T-helper 1 cell treated with Interleukin-12 subunit alpha and Interleukin-12 subunit beta and Interleukin-4 antibody, amounts not matched to agents 30 ng/mL and 1 ng/mL, for 36 hours (primary cell): ENCODE results near the gene TUBAL3. TPM values are rescaled to one million over a fixed set of nuclear protein-coding genes. Genes with fewer than 3 reads are reported as not detected.
"Not testable (repeated sequence)": the region's sequence is repeated elsewhere in the genome, so short reads cannot be mapped to it uniquely, and the experiment has no call there.

ENCODE experiments used
- intact Hi-C: fragments of 100-400 bp; cut with micrococcal nuclease; formaldehyde crosslinking; loops from one replicate; pipeline ENCODE4 v1.15.1; 2024
- total RNA-seq: library from RNA; stranded (reverse); gene quantifications from 2 replicates; pipeline ENCODE4 v1.2.3, GENCODE V29; 2022

TUBAL3 gene
- total RNA-seq, 1 donor from 2014 or later, result not detected

DNA sequence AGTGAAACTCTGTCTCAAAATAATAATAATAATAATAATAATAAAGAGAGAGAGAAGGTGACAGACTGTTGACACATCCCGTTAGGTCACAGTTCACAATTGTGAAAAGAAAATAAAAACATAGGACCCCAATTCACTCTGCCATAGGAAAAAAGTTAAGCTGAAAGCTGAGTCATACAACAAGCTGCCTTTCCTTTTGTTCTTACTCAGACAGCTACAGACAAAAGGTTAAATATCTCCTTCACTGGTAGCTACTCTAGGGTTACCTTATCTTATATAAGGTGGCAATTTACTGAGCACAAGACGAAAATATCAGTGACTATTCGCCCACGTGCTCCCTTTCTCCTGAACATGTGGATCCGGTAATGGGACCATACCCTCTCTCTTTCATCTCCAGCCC, 17.5 kb downstream of the TUBAL3 start:
- intact Hi-C loops, result no loop called here

DNA sequence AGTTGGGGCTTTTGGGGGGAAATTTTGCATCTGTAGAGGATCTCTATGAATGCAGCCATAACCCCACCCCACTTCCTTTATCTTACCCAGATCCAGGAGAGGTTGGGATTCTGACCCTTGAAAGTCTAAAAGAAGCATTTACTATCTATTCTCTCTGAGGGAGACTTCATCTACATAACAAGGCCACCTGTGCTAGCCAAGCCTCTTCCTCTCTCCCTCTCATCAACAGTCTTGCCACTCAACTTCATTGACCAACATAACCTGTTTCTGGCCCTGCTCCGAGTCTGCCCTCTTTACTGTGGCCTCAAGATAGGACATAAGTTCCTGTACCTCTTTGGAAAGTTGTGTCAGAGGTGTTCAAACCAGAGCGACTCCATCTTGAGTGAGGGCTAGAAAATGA, 19.4 kb downstream of the TUBAL3 start:
- intact Hi-C loops, result no loop called here

DNA sequence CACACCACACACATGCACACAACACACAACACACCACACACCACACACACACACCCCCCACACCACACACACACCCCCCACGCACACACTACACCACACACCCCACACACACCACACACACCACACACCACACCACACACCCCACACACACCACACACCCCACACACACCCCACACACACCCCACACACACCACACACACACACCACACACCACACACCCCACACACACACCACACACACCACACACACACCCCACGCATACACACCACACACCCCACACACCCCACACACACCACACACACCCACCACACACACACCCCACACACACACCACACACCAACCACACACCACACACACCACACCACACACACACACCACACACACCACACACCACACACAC, 23.4 kb downstream of the TUBAL3 start:
- intact Hi-C loops, result loop anchor here (5.0 kb wide), 1 partner anchor 169 kb away; no protein-coding TSS in a partner anchor

DNA sequence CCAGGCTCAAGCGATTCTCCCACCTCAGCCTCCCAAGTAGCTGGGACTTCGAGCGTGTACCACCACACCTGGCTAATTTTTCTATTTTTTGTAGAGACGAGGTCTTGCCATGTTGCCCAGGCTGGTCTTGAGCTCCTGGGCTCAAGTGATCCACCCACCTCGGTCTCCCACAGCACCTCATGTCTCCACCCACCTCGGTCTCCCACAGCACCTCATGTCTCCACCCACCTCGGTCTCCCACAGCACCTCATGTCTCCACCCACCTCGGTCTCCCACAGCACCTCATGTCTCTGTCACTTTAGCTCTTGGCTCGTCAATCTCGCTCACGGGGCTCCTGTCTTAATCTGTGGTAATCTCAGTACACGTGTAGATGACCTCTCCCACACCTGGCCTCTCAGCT, 24.2 kb downstream of the TUBAL3 start:
- intact Hi-C loops, result loop anchor here (5.0 kb wide), 1 partner anchor 168 kb away; no protein-coding TSS in a partner anchor

DNA sequence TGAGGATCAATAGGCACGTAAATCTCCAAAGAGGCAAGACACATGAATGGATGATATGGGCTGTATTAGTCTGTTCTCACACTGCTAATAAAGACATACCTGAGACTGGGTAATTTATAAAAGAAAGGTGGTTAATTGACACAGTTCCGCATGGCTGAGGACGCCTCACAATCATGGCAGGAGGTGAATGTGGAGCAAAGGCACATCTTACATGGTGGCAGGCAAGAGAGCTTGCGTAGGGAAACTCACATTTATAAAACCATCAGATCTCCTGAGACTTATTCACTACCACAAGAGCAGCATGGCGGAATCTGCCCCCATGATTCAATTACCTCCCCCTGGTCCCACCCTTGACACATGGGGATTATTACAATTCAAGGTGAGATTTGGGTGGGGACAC, 25.4 kb downstream of the TUBAL3 start:
- intact Hi-C loops, result not testable (repeated sequence)

DNA sequence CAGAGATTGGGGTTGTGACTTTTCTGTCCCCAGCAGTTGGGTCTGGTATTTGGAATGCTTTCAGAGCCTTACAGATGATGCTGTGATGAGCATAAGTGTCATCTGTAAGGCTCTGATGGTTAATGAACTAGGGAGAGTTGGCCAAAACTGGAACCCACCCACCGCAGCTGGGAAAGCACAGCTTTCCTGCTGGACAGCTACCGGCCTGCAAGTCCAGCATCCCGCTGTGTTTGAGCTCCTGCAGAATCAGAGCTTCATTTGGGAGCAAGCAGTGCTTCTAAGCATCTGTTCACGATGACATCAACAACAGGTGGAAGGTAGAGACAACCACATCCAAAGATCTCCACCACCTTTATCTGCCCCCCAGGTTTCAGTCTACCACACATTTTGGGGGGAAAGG, 28.2 kb downstream of the TUBAL3 start:
- intact Hi-C loops, result no loop called here

DNA sequence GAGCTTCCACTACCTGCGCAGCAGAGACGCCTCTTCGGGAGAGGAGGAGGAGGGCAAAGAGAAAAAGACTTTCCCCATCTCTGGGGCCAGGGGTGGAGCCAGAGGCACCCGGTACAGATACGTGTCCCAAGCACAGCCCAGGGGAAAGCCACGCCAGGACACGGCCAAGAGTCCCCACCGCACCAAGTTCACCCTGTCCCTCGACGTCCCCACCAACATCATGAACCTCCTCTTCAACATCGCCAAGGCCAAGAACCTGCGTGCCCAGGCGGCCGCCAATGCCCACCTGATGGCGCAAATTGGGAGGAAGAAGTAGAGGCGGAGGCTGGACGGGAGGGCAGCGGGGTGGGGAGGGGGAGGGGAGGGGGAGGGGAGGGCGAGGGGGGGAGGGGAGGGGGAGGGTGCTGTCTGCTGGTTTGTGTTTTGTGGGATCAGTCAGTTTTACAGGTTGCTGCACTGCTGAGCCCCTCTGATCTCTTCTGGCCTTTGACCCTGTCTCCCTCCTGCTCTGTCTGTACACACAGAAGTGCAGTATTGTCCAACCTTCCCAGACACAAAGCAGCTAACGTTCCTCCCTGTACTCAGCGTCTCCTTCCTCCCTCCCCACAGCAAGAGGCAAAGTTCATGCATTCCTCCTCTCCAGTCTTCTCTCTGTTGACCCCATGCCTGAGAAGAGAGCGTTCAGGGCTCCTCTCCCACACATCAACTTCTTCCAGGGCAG, 30.6 kb downstream of the TUBAL3 start:
- intact Hi-C loops, result no loop called here

DNA sequence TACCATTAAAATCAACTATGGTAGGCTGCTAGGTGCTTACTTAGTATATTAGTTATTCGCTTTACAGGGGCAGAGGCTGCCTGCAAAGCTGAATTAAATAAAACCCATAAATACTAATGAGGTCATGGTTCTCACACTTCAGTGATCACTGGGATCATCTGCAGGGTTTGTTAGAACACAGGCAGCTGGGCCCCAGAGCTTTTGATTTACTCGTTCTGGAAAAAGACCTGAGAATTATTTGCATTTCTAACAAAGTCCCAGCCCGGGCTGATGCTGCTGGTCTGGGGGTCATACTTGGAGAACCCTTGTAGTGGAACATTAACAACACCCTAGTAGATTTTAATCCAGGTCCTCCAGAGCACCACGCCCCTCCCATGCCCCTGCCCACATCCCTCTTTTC, 31.3 kb downstream of the TUBAL3 start:
- intact Hi-C loops, result no loop called here

DNA sequence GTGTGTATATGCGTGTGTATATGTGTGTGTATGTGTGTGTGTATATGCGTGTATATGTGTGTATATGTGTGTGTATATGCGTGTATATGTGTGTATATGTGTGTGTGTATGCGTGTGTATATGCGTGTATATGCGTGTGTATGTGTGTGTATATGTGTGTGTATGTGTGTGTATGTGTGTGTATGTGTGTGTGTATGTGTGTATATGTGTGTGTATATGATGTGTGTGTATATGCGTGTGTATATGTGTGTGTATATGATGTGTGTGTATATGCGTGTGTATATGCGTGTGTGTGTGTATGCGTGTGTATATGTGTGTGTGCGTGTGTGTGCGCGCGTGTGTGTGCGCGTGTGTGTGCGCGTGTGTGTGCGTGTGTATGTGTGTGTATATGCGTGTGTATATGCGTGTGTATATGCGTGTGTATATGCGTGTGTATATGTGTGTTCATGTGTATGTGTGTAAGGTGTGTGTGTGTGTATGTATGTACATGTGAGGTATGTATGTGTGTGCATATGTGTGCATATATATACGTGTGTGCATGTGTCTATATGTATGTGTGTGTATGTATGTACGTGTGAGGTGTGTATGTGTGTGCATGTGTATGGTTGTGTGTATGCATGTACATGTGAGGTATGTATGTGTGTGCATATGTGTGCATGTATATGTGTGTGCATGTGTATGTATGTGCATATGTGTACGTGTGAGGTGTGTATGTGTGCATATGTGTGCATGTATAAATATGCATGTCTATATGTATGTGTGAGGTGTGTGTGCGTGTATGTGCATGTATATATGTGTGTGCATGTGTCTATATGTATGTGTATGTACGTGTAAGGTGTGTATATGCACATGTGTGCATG, 33.9 kb downstream of the TUBAL3 start:
- intact Hi-C loops, result no loop called here

DNA sequence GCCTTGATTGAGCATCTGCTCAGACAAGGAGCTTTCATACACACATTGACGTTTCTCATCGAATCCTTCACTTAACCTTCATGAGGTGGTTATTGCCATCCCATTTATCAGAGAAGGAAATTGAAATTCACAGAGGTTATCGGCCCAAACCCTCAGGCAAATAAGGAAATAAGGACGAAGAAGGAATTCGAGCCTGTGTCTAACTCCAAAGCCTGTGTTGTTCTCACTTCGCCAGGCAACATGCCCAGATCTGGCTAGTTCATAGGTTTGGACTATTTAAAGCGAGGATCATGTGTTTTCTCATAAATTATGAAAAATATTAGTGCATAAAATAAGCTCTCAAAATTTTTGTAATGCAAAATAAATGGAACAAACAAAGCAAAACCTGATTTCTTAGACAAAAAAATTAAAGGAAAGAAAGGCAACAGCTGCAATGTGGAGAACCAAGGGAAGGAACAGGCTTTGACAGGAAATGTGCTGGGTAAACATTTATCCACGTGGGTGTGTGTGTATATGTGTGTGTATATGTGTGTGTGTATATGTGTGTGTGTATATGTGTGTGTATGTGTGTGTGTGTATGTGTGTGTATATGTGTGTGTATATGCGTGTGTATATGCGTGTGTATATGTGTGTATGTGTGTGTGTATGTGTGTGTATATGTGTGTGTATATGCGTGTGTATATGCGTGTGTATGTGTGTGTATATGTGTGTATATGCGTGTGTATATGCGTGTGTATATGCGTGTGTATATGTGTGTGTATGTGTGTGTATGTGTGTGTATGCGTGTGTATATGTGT, 35.1 kb downstream of the TUBAL3 start:
- intact Hi-C loops, result no loop called here

DNA sequence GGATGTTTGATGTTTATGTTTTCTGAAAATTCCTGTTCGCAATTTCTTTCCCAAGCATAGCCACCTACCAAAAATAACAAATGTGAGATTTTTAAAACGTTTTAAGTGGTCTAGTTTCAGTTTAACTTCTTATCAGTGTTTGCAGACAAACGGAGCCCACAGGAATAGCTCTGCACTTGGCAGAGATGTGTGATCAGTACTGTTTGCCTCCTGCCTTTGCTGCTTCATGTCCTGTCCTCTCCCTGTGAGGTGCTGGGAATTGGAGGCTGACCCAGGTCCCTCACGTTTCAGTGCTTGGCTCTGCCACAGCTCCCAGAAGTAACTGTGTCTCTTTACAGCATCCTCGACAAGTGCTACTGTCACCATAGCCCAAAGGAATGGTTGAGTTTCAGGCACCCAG, 38.7 kb downstream of the TUBAL3 start:
- intact Hi-C loops, result no loop called here

DNA sequence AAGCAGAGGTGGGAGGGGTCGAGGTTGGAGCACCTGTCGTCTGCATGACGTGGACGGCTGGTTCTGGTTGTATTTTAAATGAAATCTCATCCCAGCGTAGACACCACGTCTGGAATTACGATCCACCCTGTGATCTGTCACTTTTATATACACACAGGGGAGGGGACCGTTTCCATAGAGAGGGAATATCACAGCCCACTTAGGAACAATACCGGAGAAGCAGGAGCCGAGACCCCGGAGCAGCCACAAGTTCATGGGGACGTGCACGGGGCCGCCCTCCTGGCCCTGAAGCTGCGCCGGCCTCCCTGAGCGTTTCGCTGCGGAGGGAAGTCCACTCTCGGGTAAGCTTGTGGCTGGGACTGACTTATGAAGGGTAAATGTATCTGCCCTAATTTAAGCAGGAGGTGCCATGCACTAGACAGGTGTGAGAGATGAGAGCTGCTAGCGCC, 39.7 kb downstream of the TUBAL3 start, which contains the start of gene UCN3:
Gene UCN3 (plus strand): TSS at position 77 of the 449 bp plus-strand sequence. CDS start 8,755 bp downstream, outside the sequence.
- intact Hi-C loops, result no loop called here

DNA sequence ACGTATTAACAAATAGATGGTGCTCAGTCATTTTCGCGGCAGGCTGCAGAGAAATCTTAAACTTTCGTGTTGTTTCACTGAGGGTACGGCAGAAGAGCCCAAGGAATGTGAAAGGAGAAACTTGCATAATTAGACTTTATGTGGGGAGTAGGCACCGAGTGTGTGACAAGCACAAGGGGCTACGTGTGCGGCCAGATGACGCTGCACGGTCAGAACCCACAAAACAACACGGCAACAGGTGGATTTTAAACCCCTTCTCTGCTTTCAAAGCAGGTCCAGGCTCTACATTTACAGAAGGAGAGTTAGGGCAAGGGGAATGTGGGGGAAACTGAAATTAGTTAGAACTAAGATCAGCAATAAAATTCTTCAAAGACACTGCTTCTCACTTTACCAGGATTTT, 40.3 kb downstream of the TUBAL3 start:
- intact Hi-C loops, result no loop called here

DNA sequence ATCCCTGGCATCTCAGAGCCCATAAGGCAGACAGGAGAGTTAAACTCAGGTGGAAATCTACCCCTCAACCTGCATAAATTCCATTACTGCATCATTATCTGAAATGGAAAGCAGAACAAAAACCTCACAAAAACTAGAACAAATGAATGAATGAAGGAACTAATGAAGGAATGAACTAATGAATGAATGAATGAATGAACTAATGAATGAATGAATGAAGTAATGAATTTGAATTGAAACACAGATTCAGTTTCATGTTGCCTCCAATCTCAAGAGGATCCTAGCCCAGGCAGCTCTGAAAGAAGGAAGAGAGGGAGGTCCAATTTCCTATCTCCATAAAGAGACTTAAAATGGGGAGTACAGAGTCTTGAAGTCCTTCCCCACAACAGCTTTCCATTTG, 41.8 kb downstream of the TUBAL3 start:
- intact Hi-C loops, result no loop called here

DNA sequence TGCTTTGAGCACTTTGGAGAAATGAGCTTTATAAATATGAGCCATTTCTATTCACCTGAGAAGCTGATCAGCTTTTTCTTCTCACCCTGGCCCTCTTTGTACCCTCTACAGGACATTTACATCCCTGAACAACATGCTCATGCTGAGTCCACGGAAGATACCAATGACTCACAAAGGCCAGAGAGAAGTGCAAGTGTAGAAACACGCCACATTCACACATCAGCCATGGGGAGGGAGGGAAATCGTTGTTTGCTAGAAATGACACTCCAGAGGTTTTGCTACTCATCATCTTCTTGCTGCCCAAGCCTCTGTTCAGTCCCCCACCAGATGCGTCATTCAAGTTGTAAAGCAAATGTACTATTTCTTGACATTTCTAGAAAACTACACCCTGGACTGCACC, 42.7 kb downstream of the TUBAL3 start:
- intact Hi-C loops, result no loop called here

DNA sequence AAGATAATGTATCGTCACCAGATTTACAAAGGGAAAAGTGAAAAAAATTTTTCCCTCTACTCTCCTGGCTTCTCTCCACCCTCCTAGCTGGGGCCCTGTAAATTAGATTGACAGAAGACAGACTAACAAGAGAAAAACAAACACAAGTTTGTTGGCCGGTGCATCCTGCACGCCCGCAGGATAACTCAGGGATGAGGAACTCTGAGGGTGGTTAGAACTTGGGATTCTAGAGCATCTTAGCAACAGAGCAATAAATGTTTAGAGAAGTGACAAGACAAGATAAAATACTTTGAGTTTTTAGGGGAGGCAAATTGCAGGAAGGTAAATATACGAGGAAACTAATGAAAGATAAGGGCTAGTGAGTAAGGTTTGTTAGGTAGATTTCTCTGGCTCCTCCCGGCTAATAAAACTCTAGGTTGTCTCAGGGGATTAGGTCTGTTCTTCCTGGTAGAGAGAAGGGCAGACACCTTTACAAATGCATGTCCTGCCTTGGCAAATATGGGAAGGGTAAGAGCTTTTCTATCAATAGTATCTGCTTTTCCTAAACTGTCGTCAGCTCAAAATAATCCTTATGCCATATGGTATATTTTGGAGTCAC, 44.2 kb downstream of the TUBAL3 start:
- intact Hi-C loops, result no loop called here

DNA sequence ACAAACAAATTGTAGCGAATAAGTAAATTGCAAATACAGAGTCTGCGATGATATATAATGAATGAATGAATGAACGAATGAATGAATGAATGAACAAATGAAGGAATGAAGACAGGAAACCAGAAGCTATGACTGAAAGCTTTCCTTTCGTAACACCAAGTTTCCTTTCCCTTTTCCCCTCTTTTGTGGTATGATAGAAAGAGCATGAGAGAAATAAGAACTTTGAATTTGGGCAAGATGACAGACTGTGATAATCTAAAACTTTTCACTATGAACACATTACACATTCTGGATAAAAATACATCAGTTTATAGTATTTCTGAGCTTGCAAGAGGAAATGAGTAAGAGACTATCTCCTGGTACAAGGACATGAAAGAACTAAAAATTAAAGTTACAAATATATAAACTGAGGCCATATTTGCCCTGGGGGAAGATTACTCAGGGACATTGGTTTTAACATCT, 48.3 kb downstream of the TUBAL3 start:
- intact Hi-C loops, result no loop called here

DNA sequence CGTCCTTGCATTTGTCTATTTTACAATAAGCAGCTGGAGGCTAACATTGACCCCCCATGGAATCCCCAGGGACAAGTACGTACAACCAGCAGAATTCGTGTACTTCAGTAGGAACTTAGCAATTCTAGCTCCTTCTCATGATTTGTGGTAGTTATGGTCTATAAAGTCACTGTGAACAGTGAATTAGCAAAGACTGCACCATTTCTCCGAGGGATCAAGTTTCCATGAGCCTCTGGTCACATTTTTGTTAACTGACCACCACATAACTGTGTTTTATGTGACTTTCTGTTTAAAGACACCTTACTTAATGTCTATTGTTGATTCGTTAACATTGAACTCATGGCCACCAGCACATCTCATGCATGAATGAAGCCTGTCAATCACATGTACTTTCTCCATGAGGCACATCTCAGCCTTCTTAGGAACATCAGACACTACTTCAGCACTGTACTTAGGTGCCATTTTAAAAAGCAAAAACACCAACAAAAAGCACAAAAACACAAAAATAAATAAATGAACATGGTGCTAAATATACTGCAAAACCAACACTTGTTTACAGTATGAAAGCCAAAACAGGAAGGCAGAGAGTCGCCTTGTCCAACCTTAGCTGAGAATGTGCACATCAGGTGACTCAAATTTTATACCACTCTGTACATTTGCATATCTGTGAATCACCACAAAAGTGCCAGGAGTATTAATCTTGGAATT, 48.9 kb downstream of the TUBAL3 start:
- intact Hi-C loops, result no loop called here

DNA sequence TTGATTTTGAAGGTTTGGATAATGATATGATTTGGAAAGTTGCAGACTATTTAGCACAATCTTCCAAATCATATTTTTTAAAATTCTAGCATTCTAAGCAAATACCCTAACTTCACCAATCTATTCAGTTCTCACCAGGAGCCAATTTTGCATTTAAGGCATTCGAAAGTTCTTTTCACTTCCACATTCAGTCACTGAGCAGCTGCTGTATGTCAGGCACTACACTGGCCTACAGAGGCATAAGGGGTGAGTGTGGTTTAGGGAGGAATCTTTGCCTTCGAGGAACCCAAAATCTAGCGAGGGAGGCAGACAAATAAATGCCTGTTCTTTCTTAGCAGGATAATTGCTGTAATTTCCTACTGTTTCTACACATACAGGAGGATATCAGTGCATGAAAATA, 50.6 kb downstream of the TUBAL3 start:
- intact Hi-C loops, result no loop called here

DNA sequence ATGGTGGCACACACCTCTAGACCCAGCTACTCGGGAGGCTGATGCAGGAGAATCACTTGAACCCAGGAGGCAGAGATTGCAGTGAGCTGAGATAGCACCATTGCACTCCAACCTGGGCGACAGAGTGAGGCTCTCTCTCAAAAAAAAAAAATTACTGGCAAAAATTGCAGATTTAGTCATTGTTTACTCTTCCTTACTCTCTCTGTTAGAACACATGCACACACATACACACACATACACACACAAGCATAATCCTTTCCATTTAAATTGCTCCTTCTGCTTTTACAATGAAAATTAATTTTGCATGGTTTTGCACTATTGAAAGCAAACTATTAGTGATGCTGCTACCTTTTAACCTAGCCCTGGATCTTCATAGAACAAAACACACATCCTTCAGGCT, 55.3 kb downstream of the TUBAL3 start:
- intact Hi-C loops, result no loop called here
